ENCODE data around the gene ZFP64.

Gene ZFP64

DNA sequence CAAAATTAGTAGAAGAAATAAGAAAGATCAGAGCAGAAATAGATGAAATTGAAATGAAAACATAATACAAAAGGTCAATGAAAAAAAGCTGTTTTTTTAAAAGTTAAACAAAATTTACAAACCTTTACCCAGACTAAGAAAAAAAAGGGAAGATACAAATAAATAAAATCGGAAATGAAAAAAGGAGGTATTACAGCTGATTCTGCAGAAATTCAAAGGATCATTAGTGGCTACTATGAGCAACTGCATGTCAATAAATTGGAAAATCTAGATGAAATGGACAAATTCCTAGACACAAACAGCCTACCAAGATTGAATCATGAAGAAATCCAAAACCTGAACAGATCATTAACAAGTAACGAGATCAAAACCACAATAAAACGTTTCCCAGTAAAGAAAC, 59.2 kb downstream of the ZFP64 start:
- no peak overlapping the region for H3K4me3 ChIP-seq (ENCODE audit: control insufficient read depth, low read depth, low read length)
- TF ChIP-seq, protein P1, sequence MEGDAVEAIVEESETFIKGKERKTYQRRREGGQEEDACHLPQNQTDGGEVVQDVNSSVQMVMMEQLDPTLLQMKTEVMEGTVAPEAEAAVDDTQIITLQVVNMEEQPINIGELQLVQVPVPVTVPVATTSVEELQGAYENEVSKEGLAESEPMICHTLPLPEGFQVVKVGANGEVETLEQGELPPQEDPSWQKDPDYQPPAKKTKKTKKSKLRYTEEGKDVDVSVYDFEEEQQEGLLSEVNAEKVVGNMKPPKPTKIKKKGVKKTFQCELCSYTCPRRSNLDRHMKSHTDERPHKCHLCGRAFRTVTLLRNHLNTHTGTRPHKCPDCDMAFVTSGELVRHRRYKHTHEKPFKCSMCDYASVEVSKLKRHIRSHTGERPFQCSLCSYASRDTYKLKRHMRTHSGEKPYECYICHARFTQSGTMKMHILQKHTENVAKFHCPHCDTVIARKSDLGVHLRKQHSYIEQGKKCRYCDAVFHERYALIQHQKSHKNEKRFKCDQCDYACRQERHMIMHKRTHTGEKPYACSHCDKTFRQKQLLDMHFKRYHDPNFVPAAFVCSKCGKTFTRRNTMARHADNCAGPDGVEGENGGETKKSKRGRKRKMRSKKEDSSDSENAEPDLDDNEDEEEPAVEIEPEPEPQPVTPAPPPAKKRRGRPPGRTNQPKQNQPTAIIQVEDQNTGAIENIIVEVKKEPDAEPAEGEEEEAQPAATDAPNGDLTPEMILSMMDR (conservative IDR thresholded peaks at IDR 0.05; ENCODE audit: control insufficient read depth, insufficient read depth, low read depth, low read length): no peak
- DNase-seq (ENCODE audit: low read depth): no peak

DNA sequence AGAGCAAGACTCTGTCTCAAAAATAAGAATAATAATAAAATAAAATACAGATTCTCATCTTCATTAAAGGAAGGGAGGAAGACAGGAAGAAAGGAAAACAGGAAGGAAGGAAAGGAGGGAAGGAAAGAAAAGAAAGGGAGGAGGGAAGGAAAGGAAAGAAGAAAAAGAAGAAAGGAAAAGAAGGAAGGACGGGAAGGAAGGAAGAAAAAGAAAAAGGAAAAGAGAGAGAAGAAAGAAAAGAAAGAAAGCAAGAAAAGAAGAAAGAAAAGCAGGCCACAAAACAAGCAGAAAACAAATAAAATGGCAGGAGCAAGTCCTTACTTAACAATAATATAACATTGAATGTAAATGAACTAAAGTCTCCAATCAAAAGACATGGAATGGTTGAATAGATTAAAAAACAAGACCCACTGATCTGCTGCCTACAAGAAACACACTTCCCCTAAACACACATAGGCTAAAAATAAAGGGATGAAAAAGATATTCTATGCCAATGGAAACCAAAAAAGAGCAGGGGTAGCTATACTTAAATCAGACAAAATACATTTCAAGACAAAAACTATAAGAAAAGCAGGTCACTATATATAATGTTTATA, 60.4 kb downstream of the ZFP64 start:
- TF ChIP-seq, protein P1 (conservative IDR thresholded peaks at IDR 0.05; ENCODE audit: control insufficient read depth, insufficient read depth, low read depth, low read length): no peak
- DNase-seq (ENCODE audit: low read depth): no peak
- H3K4me3 ChIP-seq (ENCODE audit: control insufficient read depth, low read depth, low read length): no peak overlapping the region

DNA sequence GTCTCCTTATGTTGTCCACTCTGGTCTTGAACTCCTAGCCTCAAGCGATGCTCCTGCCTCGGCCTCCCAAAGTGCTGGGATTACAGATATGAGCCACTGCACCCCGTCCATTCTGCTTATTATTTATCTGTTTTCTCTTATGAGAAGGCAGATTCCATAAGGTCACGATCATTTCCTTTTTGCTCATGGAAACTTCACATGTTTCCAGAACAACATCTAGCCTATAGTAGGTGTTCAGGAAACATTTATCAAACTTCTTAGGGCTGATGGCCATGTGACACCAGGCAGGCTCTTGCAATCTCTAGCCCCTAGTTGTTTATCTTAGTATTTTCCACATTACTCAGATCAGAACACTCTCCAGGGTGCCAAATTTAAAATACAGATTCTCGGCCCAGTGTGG, 61.2 kb downstream of the ZFP64 start:
- DNase-seq (ENCODE audit: low read depth): peak; percentile 5
- H3K4me3 ChIP-seq (ENCODE audit: control insufficient read depth, low read depth, low read length): no peak overlapping the region
- TF ChIP-seq, protein P1 (conservative IDR thresholded peaks at IDR 0.05; ENCODE audit: control insufficient read depth, insufficient read depth, low read depth, low read length): no peak

DNA sequence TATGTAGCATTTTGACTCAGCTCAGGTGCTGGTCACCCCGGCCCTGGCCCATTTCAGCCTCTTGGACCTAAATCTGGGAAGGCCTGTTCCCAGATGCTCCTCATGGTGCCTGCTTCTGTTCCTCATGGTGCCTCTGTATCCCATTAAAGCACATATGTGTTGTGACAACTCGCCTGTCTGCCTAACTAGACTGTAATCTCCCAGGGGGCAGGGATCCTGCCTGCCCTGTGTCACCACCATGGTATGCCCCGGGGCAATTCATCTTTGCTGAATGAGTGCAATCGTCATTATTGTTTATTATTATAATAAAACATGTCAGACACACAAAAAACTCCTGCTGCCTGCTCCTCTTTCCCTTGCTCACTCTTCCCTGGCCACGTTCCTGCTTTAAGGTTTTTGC, 62.0 kb downstream of the ZFP64 start:
- no peak overlapping the region for H3K4me3 ChIP-seq (ENCODE audit: control insufficient read depth, low read depth, low read length)
- TF ChIP-seq, protein P1 (conservative IDR thresholded peaks at IDR 0.05; ENCODE audit: control insufficient read depth, insufficient read depth, low read depth, low read length): no peak
- DNase-seq (ENCODE audit: low read depth): no peak

DNA sequence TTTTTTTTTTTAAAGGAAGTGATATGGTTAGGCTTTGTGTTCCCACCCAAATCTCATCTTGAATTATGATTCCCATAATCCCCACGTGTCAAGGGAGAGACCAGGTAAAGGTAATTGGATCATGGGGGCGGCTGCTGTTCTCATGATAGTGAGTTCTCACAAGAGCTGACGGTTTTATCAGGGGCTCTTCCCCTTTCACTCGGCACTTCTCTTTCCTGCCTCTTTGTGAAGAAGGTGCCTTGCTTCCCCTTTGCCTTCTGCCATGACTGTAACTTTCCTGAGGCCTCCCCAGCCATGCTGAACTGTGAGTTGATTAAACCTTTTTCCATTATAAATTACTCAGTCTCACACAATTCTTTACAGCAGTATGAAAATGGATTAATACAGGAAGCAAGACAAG, 64.3 kb downstream of the ZFP64 start:
- TF ChIP-seq, protein P1 (conservative IDR thresholded peaks at IDR 0.05; ENCODE audit: control insufficient read depth, insufficient read depth, low read depth, low read length): no peak
- no peak overlapping the region for H3K4me3 ChIP-seq (ENCODE audit: control insufficient read depth, low read depth, low read length)
- no peak for DNase-seq (ENCODE audit: low read depth)

DNA sequence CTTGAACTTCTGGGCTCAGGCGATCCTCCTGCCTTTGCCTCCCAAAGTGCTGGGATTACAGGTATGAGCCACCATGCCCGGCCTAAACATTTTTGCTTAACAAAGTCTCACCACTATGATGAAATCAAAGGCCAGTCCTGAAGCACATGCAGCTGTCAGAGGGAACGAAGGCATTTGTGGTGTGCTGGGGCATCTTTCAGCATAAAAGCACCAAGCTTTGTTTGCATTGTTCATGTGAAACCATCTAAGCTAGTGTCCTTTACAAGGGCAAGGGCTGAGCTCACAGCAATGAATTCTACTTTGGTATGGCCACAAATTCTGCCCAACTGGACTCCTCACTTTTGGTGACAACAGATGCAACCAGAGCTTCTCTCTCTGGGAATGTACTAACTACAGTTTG, 66.8 kb downstream of the ZFP64 start:
- no peak for DNase-seq (ENCODE audit: low read depth)
- TF ChIP-seq, protein P1 (conservative IDR thresholded peaks at IDR 0.05; ENCODE audit: control insufficient read depth, insufficient read depth, low read depth, low read length): no peak
- H3K4me3 ChIP-seq (ENCODE audit: control insufficient read depth, low read depth, low read length): no peak overlapping the region

DNA sequence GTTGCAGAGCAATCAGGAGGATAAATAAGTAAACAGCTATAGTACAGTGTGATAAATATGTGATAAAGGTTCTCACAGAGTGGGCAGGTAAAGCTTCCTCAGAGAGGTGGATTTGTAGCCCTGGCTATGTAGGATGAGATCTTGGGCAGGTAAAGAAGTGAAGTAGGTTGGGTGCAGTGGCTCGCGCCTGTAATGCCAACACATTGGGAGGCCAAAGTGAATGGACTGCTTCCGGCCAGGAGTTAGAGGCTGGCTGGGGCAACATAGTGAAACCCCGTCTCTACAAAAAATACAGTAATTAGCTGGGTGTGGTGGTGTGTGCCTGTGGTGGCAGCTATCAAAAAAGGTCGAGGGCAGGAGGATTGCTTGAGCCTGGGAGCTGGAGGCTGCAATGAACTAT, 72.9 kb downstream of the ZFP64 start:
- TF ChIP-seq, protein P1 (conservative IDR thresholded peaks at IDR 0.05; ENCODE audit: control insufficient read depth, insufficient read depth, low read depth, low read length): no peak
- H3K4me3 ChIP-seq (ENCODE audit: control insufficient read depth, low read depth, low read length): no peak overlapping the region
- no peak for DNase-seq (ENCODE audit: low read depth)
